Osteocyte (in vitro differentiated cells): Measurements from ENCODE around the gene AMN1. TPM values are rescaled to one million over a fixed set of nuclear protein-coding genes. Genes with fewer than 3 reads are reported as not detected.
"Not testable (repeated sequence)": the region's sequence is repeated elsewhere in the genome, so short reads cannot be mapped to it uniquely, and the experiment has no call there.

Experiments
- DNase-seq: peaks from one replicate; pipeline ENCODE4 v3.0.0; 2021; ENCODE audit warnings: mixed read lengths; ENCODE audit not compliant: unreplicated experiment; ENCODE audit errors: extremely low spot score
- H3K27ac Mint-ChIP-seq: one replicate; pipeline ENCODE4 v1.8.0; 2021; ENCODE audit warnings: mild to moderate bottlenecking, mixed read lengths; ENCODE audit not compliant: unreplicated experiment
- H3K27me3 Mint-ChIP-seq: one replicate; pipeline ENCODE4 v1.8.0; 2021; ENCODE audit warnings: mixed read lengths; ENCODE audit not compliant: unreplicated experiment
- H3K36me3 Mint-ChIP-seq: one replicate; pipeline ENCODE4 v1.8.0; 2021; ENCODE audit warnings: mixed read lengths; ENCODE audit not compliant: unreplicated experiment
- H3K4me1 Mint-ChIP-seq: one replicate; pipeline ENCODE4 v1.8.0; 2021; ENCODE audit warnings: mixed read lengths; ENCODE audit not compliant: unreplicated experiment
- H3K4me3 Mint-ChIP-seq: one replicate; pipeline ENCODE4 v1.8.0; 2021; ENCODE audit warnings: mild to moderate bottlenecking, moderate library complexity, mixed read lengths; ENCODE audit not compliant: unreplicated experiment
- H3K9me3 Mint-ChIP-seq: one replicate; pipeline ENCODE4 v1.8.0; 2021; ENCODE audit warnings: mixed read lengths; ENCODE audit not compliant: unreplicated experiment
- CTCF ChIP-seq: fragments of 200-600 bp; sonication (generic); IDR thresholded peaks from 2 replicates; pipeline ENCODE4 v1.5.0; 2021; ENCODE audit warnings: antibody characterized with exemption, mild to moderate bottlenecking, moderate library complexity
- total RNA-seq: library from RNA; stranded (reverse); gene quantifications from 2 replicates; pipeline ENCODE4 v1.2.1, GENCODE V29; 2021

The AMN1 gene
- total RNA-seq, 1 donor from 2014 or later = 8.5 TPM

DNA sequence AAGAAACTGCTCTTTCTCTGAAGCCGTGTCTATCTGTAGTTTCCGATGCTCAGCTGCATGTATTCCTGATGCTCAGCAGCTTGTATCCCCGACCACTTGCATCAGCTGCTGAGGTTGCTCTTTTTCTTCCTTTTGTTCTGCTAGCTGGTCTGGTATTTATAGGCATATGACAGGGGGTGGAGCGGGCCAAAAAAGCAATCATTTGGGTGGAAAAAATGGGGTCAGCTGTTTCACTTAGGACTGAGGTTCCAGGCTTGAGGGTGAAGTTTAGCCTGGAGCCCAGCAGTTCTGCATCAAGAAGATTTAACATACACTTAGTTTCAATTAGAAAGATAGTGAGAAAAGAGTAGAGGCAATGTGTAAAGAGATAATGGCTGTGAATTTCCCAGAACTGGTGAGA is 23.6 kb upstream of the AMN1 start:
- no peak overlapping the region for H3K4me3 Mint-ChIP-seq
- H3K9me3 Mint-ChIP-seq = peaks cover 6% of the 10 kb centered on the region
- H3K36me3 Mint-ChIP-seq = peaks cover 2% of the 10 kb centered on the region
- no peak overlapping the region for H3K27ac Mint-ChIP-seq
- H3K4me1 Mint-ChIP-seq = peaks cover 10% of the 10 kb centered on the region
- no peak for DNase-seq
- H3K27me3 Mint-ChIP-seq = no peaks in the 10 kb centered on the region
- TF ChIP-seq CTCF = no peak

GRCh38 chr12:31751085-31751484 is 22.3 kb upstream of the AMN1 start:
- no peak for DNase-seq
- H3K4me3 Mint-ChIP-seq = no peak overlapping the region
- peaks cover 2% of the 10 kb centered on the region for H3K36me3 Mint-ChIP-seq
- peaks cover 6% of the 10 kb centered on the region for H3K9me3 Mint-ChIP-seq
- H3K4me1 Mint-ChIP-seq = peaks cover 19% of the 10 kb centered on the region
- H3K27me3 Mint-ChIP-seq = no peaks in the 10 kb centered on the region
- TF ChIP-seq CTCF = no peak
- H3K27ac Mint-ChIP-seq = no peak overlapping the region

GRCh38 chr12:31750747-31751039 is 21.9 kb upstream of the AMN1 start:
- no peaks in the 10 kb centered on the region for H3K27me3 Mint-ChIP-seq
- no peak overlapping the region for H3K4me3 Mint-ChIP-seq
- no peak for DNase-seq
- H3K36me3 Mint-ChIP-seq = peaks cover 2% of the 10 kb centered on the region
- H3K9me3 Mint-ChIP-seq = peaks cover 6% of the 10 kb centered on the region
- no peak for TF ChIP-seq CTCF
- no peak overlapping the region for H3K27ac Mint-ChIP-seq
- peaks cover 21% of the 10 kb centered on the region for H3K4me1 Mint-ChIP-seq

DNA sequence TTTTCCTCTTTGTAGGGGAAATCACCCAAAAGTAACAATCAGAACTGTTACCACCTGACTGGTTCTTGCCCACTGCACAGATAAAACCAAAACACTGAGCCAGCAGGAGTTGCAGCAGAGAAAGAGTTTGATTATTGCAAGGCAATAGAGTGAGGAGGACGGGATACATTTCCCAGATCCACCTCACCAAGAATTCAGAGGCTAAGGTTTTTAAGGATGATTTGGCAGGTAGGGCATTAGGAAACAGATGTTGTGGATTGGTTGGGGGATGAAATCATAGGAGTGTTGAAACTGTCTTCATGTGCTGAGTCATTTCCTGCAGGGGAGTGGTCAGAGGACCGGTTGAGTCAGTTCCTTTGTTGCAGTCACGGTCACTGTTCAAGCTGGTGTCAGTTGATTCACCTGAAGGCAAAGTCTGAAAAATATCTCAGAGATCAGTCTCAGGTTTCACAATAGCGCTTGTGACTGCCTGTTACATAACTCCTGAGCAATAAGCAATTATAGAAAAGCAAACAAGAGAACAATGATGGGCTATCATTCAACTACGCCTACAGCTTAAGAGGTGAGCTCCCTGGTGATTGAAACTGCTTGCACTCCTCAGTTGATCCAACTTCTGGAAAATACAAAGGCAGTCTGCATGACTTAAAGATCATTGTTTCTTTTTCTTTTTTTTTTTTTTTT is 20.3 kb upstream of the AMN1 start:
- TF ChIP-seq CTCF = no peak
- Mint-ChIP-seq H3K36me3 (peaks cover 2% of the 10 kb centered on the region), H3K4me3 (peak overlapping the region; percentile 8), H3K27ac (peak overlapping the region; percentile 36), H3K27me3 (no peaks in the 10 kb centered on the region), H3K9me3 (peaks cover 6% of the 10 kb centered on the region), H3K4me1 (peaks cover 21% of the 10 kb centered on the region)
- DNase-seq = peak; percentile 6

DNA sequence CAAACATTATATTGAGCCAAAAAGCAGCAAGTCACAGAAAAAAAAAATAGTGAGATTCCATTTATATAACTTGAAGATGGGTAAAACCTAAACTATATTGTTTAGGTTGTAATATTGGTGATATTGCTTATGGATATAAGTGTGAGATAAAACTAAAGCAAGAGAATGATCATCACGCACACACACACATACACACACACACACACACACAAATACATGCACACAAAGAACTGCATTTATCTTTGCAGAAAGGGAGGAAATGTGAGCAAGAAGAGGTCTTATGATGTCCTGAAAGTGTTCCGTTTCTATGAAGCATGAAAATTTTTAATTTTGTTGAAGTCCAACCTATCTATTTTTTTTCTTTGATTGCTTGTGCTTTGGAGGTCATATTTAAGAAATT is 16.4 kb upstream of the AMN1 start:
- no peaks in the 10 kb centered on the region for H3K27me3 Mint-ChIP-seq
- peaks cover 6% of the 10 kb centered on the region for H3K9me3 Mint-ChIP-seq
- H3K4me1 Mint-ChIP-seq = peaks cover 21% of the 10 kb centered on the region
- H3K4me3 Mint-ChIP-seq = no peak overlapping the region
- TF ChIP-seq CTCF = no peak
- DNase-seq = no peak
- peaks cover 2% of the 10 kb centered on the region for H3K36me3 Mint-ChIP-seq
- H3K27ac Mint-ChIP-seq = no peak overlapping the region

- not testable (repeated sequence) for H3K36me3 Mint-ChIP-seq, H3K27me3 Mint-ChIP-seq, H3K27ac Mint-ChIP-seq, H3K9me3 Mint-ChIP-seq, H3K4me3 Mint-ChIP-seq
- DNase-seq = peak; percentile 8
- H3K4me1 Mint-ChIP-seq = peaks cover 20% of the 10 kb centered on the region
Measured at GRCh38 chr12:31744363-31744762, 15.5 kb upstream of the AMN1 start.
